Loucy (cell line): ENCODE measurements around the gene KANSL1.

Experiments
- H2AFZ ChIP-seq: fragments of 200-600 bp; sonication (generic); 2 replicates; pipeline ENCODE4 v1.6.0; 2016; ENCODE audit warnings: antibody characterized with exemption, mild to moderate bottlenecking, low read length, moderate library complexity
- H3F3A ChIP-seq: fragments of 200-600 bp; 2 replicates; pipeline ENCODE4 v1.6.0; 2016; ENCODE audit warnings: antibody characterized with exemption, low read depth, mild to moderate bottlenecking
- H3K27me3 ChIP-seq: fragments of 200-600 bp; sonication (generic); 2 replicates; pipeline ENCODE4 v1.6.1; 2014; ENCODE audit warnings: low read length, mild to moderate bottlenecking; ENCODE audit not compliant: insufficient read depth, poor library complexity, severe bottlenecking
- H3K36me3 ChIP-seq: fragments of 200-600 bp; sonication (generic); 2 replicates; pipeline ENCODE4 v1.6.1; 2016; ENCODE audit warnings: low read length; ENCODE audit not compliant: insufficient read depth
- H3K4me1 ChIP-seq: fragments of 200-600 bp; sonication (generic); 2 replicates; pipeline ENCODE4 v1.5.1; 2014; ENCODE audit warnings: low read length, mild to moderate bottlenecking; ENCODE audit not compliant: insufficient read depth, poor library complexity, severe bottlenecking
- H3K4me2 ChIP-seq: fragments of 200-600 bp; sonication (generic); 2 replicates; pipeline ENCODE4 v1.6.0; 2014; ENCODE audit warnings: antibody characterized with exemption, low read length, low read depth, mild to moderate bottlenecking; ENCODE audit not compliant: poor library complexity, severe bottlenecking
- H3K4me3 ChIP-seq: fragments of 200-600 bp; sonication (generic); 2 replicates; pipeline ENCODE4 v1.5.1; 2014; ENCODE audit warnings: low read length, mild to moderate bottlenecking, mixed read lengths; ENCODE audit not compliant: poor library complexity, severe bottlenecking
- H3K79me2 ChIP-seq: fragments of 200-600 bp; sonication (generic); 2 replicates; pipeline ENCODE4 v1.6.1; 2014; ENCODE audit warnings: low read length; ENCODE audit not compliant: insufficient read depth
- H3K9ac ChIP-seq: fragments of 200-600 bp; sonication (generic); 2 replicates; pipeline ENCODE4 v1.6.0; 2014; ENCODE audit warnings: mild to moderate bottlenecking, low read depth, low read length, moderate library complexity; ENCODE audit not compliant: poor library complexity, severe bottlenecking
- H3K9me2 ChIP-seq: fragments of 200-600 bp; sonication (generic); replicated peaks from 2 replicates; pipeline ENCODE4 v1.6.1; 2016; ENCODE audit warnings: low read depth, low read length, mixed read lengths
- H3K9me3 ChIP-seq: fragments of 200-600 bp; sonication (generic); 2 replicates; pipeline ENCODE4 v1.6.1; 2014; ENCODE audit warnings: mild to moderate bottlenecking, antibody characterized with exemption, low read length, low read depth; ENCODE audit not compliant: insufficient read depth
- H4K20me1 ChIP-seq: fragments of 200-600 bp; sonication (generic); 2 replicates; pipeline ENCODE4 v1.6.0; 2014; ENCODE audit warnings: antibody characterized with exemption, low read length, mild to moderate bottlenecking; ENCODE audit not compliant: insufficient read depth, poor library complexity, severe bottlenecking
- CTCF ChIP-seq: fragments of 200-600 bp; sonication (generic); conservative IDR thresholded peaks from 2 replicates; pipeline ENCODE4 v1.5.1; 2014; ENCODE audit warnings: mild to moderate bottlenecking, antibody characterized with exemption, low read length
- EZH2phosphoT487 ChIP-seq: fragments of 200-600 bp; IDR thresholded peaks from 2 replicates; pipeline ENCODE4 v1.6.1; 2018; ENCODE audit warnings: antibody characterized with exemption, mild to moderate bottlenecking, moderate library complexity, borderline replicate concordance

The KANSL1 gene

GRCh38 chr17:46150216-46150963 is 42.8 kb downstream of the KANSL1 start:
- H3K9me2 ChIP-seq, result no peaks in the 10 kb centered on the region
- no peak overlapping the region for H2AFZ ChIP-seq
- peaks cover 96% of the 10 kb centered on the region for H4K20me1 ChIP-seq
- no peak overlapping the region for H3K4me3 ChIP-seq
- H3K79me2 ChIP-seq, result peaks cover 99% of the 10 kb centered on the region
- no peak overlapping the region for H3K4me2 ChIP-seq
- H3F3A ChIP-seq, result 0 out of 2 replicates have a peak, but pooled peaks cover 7% of the 10 kb centered on the region
- H3K36me3 ChIP-seq, result no peaks in the 10 kb centered on the region
- H3K4me1 ChIP-seq, result peaks cover 39% of the 10 kb centered on the region
- H3K9me3 ChIP-seq, result no peaks in the 10 kb centered on the region
- H3K27me3 ChIP-seq, result no peaks in the 10 kb centered on the region
- TF ChIP-seq EZH2phosphoT487 (no peak), CTCF (no peak)
- no peak overlapping the region for H3K9ac ChIP-seq

GRCh38 chr17:46148247-46148646 is 45.0 kb downstream of the KANSL1 start:
- H3K9ac ChIP-seq, result no peak overlapping the region
- peaks cover 93% of the 10 kb centered on the region for H4K20me1 ChIP-seq
- TF ChIP-seq CTCF (no peak), EZH2phosphoT487 (no peak)
- no peaks in the 10 kb centered on the region for H3K36me3 ChIP-seq
- peaks cover 12% of the 10 kb centered on the region; the same call in 1 of the 2 replicates for H3F3A ChIP-seq
- H3K4me3 ChIP-seq, result no peak overlapping the region
- no peak overlapping the region for H2AFZ ChIP-seq
- no peaks in the 10 kb centered on the region for H3K9me2 ChIP-seq
- H3K4me1 ChIP-seq, result peaks cover 23% of the 10 kb centered on the region
- H3K4me2 ChIP-seq, result no peak overlapping the region
- H3K27me3 ChIP-seq, result no peaks in the 10 kb centered on the region
- no peaks in the 10 kb centered on the region for H3K9me3 ChIP-seq
- H3K79me2 ChIP-seq, result peaks cover 97% of the 10 kb centered on the region

GRCh38 chr17:46147296-46147695 is 45.9 kb downstream of the KANSL1 start:
- no peaks in the 10 kb centered on the region for H3K27me3 ChIP-seq
- H3K9me2 ChIP-seq, result no peaks in the 10 kb centered on the region
- H3K4me3 ChIP-seq, result no peak overlapping the region
- no peak for TF ChIP-seq EZH2phosphoT487
- TF ChIP-seq CTCF, result no peak
- H3K9ac ChIP-seq, result no peak overlapping the region
- H4K20me1 ChIP-seq, result peaks cover 92% of the 10 kb centered on the region
- peaks cover 23% of the 10 kb centered on the region for H3K4me1 ChIP-seq
- H3K36me3 ChIP-seq, result no peaks in the 10 kb centered on the region
- H2AFZ ChIP-seq, result no peak overlapping the region
- peaks cover 97% of the 10 kb centered on the region for H3K79me2 ChIP-seq
- H3K4me2 ChIP-seq, result no peak overlapping the region
- H3F3A ChIP-seq, result peaks cover 12% of the 10 kb centered on the region; the same call in 1 of the 2 replicates
- no peaks in the 10 kb centered on the region for H3K9me3 ChIP-seq
